ENCODE data around the gene DLX3.
"Not testable (repeated sequence)": the region's sequence is repeated elsewhere in the genome, so short reads cannot be mapped to it uniquely, and the experiment has no call there.

Gene DLX3

GRCh38 chr17:49995055-49995738 lies at the start of gene DLX3:
DLX3 (minus strand) TSS chr17:49995224; CDS start chr17:49994998, 226 bp downstream.
- DNase-seq: no peak

- DNase-seq: no peak
Observed at GRCh38 chr17:50044483-50044882, 49.5 kb upstream of the DLX3 start.

GRCh38 chr17:50043290-50044148 lies 48.5 kb upstream of the DLX3 start:
- no peak for DNase-seq

DNA sequence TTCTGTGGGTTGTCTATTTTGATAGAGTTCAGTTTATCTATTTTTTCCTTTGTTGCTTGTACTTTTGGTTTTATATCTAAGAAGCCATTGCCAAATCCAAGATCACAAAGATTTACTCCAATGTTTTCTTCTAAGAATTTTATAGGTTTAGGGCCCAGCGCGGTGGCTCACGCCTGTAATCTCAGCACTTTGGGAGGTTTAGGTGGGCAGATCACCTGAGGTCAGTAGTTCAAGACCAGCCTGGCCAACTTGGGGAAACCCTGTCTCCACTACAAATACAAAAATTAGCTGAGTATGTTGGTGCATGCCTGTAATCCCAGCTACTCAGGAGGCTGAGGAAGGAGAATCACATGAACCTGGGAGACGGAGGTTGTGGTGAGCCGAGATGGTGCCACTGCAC lies 47.2 kb upstream of the DLX3 start:
- no peak for DNase-seq

- DNase-seq: not testable (repeated sequence)
Observed at GRCh38 chr17:50040496-50040895, 45.5 kb upstream of the DLX3 start.

- DNase-seq: no peak
Observed at GRCh38 chr17:50039058-50039457, 44.0 kb upstream of the DLX3 start.

DNA sequence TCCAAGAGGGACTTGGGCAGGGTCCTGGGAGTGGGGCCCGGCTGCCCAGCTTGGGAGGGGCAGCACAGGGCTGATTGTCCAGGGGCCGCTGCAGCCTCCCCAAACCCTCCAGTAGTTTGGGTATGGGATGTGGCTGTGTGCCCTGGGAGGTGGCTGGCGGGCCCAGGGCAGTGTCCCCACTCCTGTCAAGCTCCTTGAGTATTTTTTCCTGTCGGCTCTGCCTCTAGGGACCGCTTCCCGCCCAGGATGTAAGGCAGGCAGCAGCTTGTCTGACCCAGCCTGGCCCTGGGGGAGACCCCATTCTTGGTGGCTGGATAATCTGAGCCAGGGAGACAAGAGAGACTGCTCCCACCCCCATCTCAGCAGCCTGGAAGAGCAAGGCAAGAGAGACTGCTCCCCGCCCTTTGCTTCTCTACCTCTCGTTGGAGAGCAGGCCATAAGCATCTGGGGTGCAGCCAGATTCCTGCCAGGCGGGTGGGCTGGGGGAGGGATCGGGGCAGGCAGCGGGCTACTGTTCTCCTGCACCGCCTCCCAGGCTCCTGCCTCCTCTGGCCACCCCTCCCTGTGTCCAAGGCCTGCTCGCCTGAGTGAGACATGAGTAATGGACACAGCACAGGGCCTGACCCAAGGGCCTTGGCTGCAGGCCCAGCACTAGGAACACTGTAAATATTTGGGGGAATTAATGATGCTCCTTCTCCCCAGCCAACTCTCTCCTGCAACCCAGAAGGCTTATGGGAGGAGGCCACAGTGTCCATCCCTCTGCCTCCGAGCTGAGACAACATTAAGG lies 42.5 kb upstream of the DLX3 start:
- no peak for DNase-seq

DNA sequence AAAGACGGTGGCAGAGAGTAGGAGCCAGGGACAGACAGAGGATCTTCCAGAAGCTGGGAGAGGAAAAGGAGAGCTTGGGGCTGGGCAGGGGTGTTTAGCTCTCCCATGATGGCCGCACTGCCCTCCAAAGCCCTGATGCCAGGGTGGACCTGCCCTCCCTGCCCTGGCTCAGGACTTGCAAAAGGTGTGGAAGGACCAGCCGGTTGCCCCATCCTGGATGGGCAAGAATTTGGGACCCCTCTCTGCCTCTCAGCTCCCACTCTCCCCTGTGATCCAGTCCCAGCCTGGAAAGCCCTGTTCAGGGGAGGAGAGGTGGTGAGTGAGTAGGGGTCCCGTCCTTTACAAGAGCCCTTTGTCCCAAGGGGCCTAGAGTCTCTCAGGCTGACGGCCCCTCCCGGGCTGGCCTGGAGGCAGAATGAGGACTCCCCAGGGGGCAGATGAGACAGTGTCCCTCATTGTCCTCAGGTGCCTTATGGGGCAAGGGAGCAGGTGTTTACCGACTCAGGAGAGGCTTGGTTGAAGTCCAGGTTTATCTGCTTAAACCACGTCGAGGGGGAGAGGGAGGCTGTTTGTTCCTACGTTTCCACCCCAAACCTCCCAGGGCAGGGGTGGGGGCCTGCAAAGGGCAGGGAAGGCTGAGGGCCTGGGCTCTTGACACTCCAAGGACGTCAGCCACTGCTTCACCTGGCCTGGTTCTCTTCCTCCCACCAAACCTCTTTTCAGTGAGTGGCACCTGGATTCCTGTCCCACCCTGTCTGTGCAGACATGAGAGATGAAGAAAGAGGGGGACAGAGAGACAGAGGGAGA lies 41.6 kb upstream of the DLX3 start:
- DNase-seq: no peak

- no peak for DNase-seq
Observed at GRCh38 chr17:50035945-50036344, 40.9 kb upstream of the DLX3 start.

DNA sequence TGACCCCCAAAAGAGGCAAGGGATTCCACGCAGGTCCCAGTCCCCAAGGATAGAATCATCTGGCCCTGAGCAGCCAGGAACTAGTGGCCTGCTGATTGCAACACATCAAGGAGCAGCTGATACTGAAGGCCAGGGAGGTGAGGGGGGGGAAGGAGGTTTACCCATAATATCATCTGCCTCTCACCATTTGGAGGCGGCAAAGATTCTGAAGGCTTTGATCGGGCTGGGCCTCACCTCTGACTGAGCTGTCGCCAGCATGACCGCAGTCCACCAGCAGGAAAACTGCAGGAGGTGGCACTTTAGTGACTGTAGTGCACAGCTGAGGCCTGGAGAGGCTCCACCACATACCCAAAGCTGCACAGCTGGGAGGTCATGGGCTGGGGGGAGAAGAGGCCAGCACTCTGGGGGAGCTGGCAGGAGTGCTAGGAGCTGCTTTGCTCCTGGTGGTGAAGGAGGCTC lies 40.4 kb upstream of the DLX3 start:
- DNase-seq: no peak

- DNase-seq: no peak
Observed at GRCh38 chr17:50034498-50035364, 39.7 kb upstream of the DLX3 start.

DNA sequence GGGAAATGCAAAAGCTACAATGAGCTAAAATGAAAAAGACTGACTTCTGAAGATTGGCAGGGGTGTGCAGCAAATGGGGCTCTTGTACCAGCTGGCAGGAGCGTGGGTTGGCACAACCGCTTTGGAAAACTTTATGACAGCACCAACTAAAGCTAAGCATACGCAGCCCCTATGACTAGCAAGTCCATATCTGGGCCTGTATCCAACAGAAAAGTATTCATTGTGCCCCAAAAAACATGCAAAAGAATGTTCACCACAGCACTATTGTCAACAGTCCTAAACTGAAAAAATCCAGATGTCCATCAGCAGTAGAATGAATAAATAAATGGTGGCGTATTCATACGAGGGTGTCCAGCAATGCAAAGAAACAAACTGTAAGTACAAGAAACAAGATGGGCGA lies 38.3 kb upstream of the DLX3 start:
- no peak for DNase-seq

GRCh38 chr17:50029185-50029584 lies 34.2 kb upstream of the DLX3 start:
- DNase-seq: no peak

GRCh38 chr17:50028736-50029120 lies 33.7 kb upstream of the DLX3 start:
- DNase-seq: no peak

DNA sequence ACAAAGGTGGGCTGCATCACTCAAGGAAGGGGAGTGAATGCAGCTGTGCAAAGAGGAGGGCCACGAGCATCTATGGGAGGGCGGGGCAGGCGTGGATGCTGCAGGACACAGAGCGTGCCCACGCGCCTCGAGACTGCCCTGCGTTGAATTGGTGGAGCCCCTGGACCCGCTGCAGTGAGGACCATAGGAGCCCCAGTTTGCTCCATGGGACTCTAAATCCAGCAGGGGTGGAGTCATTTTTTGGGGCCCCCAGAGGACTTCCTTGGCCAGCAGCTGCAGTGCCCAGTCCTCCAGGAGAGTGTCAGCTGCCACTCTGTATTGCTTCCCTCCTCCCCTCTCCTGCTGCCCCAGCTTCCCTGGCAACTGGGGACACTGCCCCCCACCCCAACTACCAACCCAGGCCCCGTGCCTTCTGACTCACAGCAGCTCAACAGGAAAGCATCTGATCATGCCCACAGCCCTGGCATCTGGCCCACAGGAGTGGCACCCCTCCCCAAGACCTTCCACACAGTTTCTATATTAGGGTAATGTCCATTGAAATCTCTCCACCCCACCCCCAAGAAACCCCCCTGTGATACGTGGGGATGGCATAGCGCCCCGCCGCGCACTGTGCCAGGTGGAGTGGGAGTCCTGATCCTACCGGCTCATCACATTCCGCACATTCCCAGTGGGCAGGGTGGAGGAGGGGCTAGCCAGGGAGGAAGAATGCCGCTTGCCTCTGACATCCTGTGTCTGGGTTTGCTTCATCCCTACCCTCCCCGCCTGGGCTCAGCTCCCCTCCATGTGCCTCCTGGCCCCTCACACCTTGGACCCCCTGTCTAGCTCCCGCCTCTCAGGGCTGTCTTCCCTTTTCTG lies 33.1 kb upstream of the DLX3 start:
- DNase-seq: no peak

- no peak for DNase-seq
Observed at GRCh38 chr17:50027172-50027880, 32.3 kb upstream of the DLX3 start.

- DNase-seq: peak; percentile 83
Observed at GRCh38 chr17:50026837-50027171, 31.8 kb upstream of the DLX3 start.

- DNase-seq: no peak
Observed at GRCh38 chr17:50026046-50026675, 31.1 kb upstream of the DLX3 start.

- no peak for DNase-seq
Observed at GRCh38 chr17:50024808-50025207, 29.8 kb upstream of the DLX3 start.

DNA sequence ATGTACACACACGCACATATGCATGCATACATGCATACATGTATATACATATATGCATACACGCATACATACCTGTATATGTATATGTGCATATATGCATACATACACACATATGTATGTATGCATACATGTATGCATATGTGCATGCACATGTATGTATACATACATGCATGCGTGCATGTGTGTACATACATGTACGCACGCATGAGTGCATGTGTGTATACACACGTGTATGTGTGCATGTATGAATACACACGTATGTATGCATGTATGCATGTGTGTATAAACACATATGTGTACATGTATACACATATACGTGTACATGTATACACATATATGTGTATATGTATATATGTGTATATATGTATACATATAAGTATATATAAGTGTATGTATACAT lies 28.5 kb upstream of the DLX3 start:
- no peak for DNase-seq
